ENCODE data around the gene GNG14.
A peak's percentile ranks its signal among the peaks of the same experiment; 100 is the strongest.
"Not testable (repeated sequence)": the region's sequence is repeated elsewhere in the genome, so short reads cannot be mapped to it uniquely, and the experiment has no call there.

Gene GNG14

GRCh38 chr19:12675940-12676339 lies 11.9 kb upstream of the GNG14 start:
- DNase-seq (ENCODE audit: low spot score), result no peak
- TF ChIP-seq CTCF (IDR thresholded peaks at IDR 0.05; ENCODE audit: extremely low read depth, missing control alignments), result no peak

DNA sequence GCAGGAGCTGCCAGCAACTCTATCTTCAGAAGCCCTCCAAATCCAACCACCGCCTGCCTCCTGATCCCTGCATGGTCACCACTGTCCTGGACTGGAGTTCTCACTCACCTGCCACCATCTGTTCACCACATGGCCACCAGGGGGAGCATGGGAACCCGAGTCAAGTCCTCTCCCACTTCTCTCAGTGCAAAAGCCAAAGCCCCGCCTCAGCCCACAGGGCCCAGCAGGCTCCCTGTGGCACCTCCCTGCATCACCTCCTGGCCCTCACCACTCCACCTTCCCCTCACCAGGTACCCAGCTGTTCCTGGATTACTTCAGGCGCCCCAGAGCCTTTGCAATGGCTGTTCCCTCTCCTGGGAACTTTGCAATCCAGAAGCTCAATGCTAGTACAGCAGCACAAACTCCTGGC lies 11.4 kb upstream of the GNG14 start:
- peak; percentile 67 for TF ChIP-seq CTCF (IDR thresholded peaks at IDR 0.05; ENCODE audit: extremely low read depth, missing control alignments)
- DNase-seq (ENCODE audit: low spot score), result peak; percentile 78

- no peak for DNase-seq (ENCODE audit: low spot score)
- no peak for TF ChIP-seq CTCF (IDR thresholded peaks at IDR 0.05; ENCODE audit: extremely low read depth, missing control alignments)
These were observed 10.9 kb upstream of the GNG14 start for GRCh38 chr19:12676928-12677327.

DNA sequence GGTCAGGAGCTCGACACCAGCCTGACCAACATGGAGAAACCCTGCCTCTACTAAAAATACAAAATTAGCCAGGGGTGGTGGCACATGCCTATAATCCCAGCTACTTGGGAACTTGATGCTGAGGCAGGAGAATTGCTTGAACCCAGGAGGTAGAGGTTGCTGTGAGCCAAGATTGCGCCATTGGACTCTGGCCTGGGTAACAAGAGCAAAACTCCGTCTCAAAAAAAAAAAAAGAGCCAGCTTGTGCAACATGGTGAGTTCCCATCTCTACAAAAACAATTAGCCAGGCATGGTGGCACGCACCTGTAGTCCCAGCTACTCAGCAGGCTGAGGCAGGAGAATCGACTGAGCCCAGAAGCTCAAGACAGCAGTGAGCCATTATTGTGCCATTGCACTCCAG lies 9.8 kb upstream of the GNG14 start:
- DNase-seq (ENCODE audit: low spot score), result not testable (repeated sequence)

- DNase-seq (ENCODE audit: low spot score), result no peak
- TF ChIP-seq CTCF (IDR thresholded peaks at IDR 0.05; ENCODE audit: extremely low read depth, missing control alignments), result no peak
These were observed 7.8 kb upstream of the GNG14 start for GRCh38 chr19:12680034-12680433.

DNA sequence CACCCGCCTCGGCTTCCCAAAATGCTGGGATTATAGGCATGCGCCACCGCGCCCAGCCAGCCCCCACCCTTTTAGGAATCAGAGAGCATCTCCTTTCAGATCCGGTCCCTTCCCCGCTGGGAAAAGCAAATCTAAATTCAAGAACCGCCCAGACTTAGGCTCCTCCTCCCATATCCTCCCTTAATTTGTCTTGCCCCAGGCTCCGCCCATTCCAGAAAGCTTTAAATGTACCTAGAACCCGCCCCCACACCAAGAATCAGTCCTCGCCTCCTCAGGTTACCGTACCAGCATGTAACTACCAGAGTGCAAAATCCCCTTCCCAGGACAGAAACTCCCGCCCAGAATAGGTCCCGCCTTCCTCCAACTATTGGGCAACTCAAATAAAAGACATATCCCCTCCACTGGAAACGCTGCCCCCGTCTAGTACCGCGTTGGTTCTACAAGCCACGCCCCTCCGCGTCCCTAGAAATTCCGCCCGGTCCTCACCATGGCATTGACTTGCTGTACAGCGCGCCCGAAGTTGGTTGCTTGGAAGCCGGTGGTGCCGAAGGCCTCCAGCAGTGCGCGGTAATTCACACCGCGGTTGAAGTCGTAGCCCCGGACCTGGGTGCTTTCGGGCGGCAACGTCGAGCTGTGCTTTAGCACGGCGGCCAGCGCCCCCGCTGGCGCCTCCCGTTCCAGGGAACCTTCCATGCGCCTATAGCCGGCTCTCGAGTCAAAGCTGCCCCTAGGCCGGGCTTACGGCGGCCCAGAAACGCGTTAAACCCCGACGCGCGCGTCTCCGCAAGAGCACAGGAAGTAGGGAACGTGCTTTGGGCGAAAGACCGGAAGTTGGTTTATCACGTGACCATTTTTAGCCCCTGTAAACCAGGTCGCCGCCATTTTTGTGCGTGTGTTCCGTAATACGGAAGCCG lies 6.5 kb upstream of the GNG14 start, which contains the start of gene DHPS:
TSS of gene DHPS (minus strand) at position 807 of the 914 bp plus-strand sequence. CDS start at position 693, 114 bp downstream.
- peak; percentile 92 for DNase-seq (ENCODE audit: low spot score)
- TF ChIP-seq CTCF (IDR thresholded peaks at IDR 0.05; ENCODE audit: extremely low read depth, missing control alignments), result no peak

DNA sequence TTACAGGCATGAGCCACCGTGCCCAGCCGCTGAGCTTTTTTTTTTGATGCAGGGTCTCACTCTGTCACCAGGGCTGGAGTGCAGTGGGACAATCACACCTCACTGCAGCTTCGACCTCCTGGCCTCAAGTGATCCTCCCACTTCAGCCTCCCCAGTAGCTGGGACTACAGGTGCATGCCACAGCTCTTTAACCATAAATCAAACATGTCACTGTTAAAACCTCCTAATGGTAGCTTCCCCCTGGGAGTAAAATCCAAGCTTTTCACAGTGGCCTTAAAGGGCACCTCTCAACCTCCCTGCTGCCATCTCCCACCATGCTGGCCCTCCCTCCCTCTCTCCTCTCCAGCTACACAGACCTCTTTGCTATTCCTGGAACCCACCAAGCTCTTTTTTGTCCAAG lies 2.0 kb upstream of the GNG14 start:
- no peak for DNase-seq (ENCODE audit: low spot score)
- TF ChIP-seq CTCF (IDR thresholded peaks at IDR 0.05; ENCODE audit: extremely low read depth, missing control alignments), result no peak

GRCh38 chr19:12689012-12689411 lies 1.2 kb downstream of the GNG14 start:
- no peak for DNase-seq (ENCODE audit: low spot score)
- TF ChIP-seq CTCF (IDR thresholded peaks at IDR 0.05; ENCODE audit: extremely low read depth, missing control alignments), result no peak

Data from GM20000 (cell line).